NCI-H748 (cell line): ENCODE results near the gene SELENOV.

Experiments
- DNase-seq: peaks from one replicate; lab custom pipeline; 2025; ENCODE audit not compliant: unreplicated experiment; lab: John Stamatoyannopoulos, UW

SELENOV gene

GRCh38 chr19:39518975-39519374 lies 4.0 kb downstream of the SELENOV start:
- DNase-seq: no peak

- no peak for DNase-seq
These were observed 5.9 kb downstream of the SELENOV start for GRCh38 chr19:39520541-39521484.

DNA sequence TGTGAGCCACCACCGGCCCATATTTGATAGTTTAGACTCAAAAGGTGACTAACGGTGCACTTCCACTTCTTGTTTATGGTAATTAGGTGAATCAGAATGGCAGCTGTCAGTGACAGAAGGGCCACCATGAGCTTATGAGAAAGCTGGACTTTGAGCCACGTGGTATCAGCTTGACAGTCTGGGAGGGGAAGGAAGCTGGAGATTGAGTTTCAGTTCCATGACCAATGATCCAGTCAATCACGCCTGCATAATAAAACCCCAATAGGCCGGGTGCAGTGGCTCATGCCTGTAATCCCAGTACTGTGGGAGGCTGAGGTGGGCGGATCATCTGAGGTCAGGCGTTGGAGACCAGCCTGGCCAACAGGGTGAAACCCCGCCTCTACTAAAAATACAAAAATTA lies 9.6 kb downstream of the SELENOV start:
- DNase-seq: no peak

DNA sequence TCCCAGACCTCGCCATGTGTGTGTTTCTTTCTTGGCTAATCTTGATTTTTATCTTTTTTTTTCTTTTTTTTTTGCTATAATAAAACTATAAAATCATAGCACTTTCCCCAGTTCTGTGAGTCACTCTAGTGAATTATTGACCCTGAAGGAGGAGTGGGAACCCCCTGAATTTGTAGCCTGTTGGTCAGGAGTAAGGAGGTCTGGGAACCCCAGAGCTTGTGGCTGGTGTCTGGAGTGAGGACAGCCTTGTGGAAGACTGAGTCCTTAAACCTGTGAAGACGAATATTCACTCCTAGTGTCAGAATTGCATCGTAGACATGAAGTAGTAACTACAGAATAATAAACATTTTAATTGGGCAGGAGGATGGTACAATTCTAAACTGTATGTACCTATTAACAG lies 10.3 kb downstream of the SELENOV start:
- DNase-seq: no peak

DNA sequence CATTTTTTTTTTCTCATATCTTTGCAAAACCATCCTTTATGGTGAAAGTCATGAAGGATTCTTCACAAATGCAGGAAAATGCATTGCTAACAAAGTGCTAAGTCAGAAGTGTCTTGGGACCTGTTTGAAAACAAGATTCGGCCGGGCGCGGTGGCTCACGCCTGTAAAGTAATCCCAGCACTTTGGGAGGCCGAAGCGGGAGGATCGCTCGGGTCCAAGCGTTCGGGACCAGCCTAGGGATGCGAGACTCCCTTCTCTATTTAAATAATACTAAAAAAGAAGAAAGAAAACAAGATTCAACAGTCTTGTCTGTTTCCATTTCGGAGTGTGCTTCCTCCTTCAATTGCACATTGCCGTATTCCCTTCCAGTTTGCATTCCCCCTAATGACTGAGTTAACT lies 16.9 kb downstream of the SELENOV start:
- no peak for DNase-seq

DNA sequence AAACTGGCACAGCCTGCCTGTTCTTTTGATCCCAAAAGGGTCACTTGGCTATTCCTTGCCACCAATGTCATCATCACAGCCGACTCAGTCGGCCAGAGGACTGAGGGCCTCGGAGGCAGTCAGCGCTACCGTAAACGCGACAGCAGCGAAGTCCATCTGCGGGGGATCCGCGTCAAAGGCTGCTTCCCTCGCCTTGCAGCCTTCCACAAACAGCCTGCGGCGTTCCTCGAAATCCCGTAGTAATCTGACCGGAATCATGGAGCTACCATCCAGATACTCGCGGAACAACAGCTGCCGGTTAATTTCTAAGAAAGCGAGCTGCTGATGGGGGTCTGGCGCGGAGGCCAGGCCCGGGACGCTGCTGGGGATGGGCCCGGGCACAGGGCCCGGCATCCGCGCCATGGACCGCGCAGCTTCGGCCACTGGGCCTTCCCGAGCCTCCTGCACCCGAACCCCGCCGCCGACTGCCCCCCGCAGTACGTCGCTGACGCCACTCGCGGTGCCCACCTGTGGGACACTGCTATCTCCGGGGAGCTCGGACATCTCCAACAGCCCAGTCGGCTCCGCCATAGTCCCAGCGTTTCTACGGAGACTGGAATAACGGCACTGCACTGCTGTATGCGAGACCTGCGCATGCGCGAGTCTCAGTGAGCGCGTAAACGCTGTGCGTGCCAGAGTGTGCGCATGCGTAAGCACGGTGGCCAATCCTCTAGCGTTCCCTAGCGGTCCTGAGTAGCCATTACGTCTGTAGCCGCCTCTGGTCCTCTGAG lies 17.5 kb downstream of the SELENOV start, which contains the start of gene EID2B:
TSS of gene EID2B (minus strand) at position 620 of the 770 bp plus-strand sequence. CDS start at position 570, 50 bp downstream.
- DNase-seq: peak; percentile 98

DNA sequence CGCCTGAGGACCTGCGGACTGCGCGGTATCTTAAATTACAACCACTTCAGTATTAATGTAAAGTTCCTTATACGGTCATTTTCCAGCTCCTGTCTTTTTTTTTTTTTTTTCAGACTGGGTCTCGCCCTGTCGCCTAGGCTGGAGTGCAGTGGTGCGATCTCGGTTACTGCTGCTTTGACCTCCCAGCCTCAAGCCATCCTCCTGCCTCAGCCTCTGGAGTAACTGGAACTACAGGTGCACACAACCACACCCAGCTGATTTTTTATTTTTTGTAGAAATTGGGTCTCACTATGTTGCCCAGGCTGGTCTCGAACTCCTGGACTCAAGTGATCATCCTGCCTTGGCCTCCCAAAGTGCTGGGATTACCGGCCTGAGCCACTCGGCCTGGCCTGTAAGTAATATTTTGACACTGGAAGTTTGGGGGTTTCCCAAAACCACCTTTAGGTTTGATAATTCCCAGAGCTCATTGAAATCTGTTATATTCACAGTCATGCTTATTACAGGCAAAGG lies 18.1 kb downstream of the SELENOV start:
- no peak for DNase-seq

DNA sequence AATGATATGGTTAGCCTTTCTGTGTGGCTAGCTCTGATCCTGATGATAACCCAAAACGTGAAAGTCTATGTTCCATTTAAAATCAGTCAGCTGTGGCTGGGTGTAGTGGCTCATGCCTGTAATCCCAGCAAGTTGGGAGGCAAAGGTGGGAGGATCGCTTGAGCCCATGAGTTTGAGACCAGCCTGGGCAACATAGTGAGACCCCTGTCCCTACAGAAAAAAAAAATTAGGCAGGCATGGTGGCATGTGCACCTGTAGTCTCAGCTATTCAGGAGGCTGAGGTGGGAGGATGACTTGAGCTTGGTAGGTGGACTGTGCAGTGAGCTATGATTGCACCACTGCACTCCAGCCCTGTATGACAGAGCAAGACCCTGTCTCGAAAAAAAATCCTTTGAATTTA lies 18.9 kb downstream of the SELENOV start:
- no peak for DNase-seq

DNA sequence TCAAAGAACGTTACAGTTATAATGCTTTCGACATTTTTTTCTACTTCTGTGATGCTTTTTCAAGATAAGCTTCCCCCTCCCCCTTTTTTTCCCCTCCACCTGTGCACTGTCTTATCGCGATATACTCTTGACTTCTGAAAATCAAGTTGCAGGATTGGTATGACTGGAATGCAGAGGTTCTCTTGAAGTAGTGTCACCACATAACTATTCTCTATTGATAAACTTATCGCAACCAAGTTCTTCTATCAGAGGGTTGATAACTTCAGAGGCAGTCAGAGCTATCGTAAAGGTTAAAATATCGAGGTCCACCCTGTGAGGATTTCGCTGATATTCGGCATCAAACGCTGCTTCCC lies 24.2 kb downstream of the SELENOV start:
- DNase-seq: no peak

- peak; percentile 97 for DNase-seq
These were observed 24.8 kb downstream of the SELENOV start, which contains the start of gene EID2 for GRCh38 chr19:39539518-39540332. TSS of gene EID2 (minus strand) at chr19:39540161. CDS start at chr19:39540079, 82 bp downstream.

DNA sequence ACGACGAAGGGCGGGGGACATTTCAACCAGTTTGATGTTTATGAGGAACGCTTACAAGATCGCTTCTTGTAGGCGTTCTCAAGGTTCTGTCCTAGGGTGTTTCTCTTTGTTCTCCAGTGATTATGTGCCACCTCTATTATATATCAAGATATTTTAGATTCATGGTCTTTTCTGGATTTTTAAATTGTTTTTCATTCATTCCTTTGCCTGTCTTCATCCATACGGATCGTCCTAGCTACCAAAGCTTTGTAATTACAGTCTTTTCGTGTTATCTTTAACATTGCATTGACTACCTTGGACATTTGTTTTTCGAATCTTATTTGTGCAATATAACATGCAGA lies 25.4 kb downstream of the SELENOV start:
- DNase-seq: no peak

- peak; percentile 14 for DNase-seq
These were observed 27.3 kb downstream of the SELENOV start for GRCh38 chr19:39542206-39542605.

- DNase-seq: no peak
These were observed 28.5 kb downstream of the SELENOV start for GRCh38 chr19:39543477-39543857.

DNA sequence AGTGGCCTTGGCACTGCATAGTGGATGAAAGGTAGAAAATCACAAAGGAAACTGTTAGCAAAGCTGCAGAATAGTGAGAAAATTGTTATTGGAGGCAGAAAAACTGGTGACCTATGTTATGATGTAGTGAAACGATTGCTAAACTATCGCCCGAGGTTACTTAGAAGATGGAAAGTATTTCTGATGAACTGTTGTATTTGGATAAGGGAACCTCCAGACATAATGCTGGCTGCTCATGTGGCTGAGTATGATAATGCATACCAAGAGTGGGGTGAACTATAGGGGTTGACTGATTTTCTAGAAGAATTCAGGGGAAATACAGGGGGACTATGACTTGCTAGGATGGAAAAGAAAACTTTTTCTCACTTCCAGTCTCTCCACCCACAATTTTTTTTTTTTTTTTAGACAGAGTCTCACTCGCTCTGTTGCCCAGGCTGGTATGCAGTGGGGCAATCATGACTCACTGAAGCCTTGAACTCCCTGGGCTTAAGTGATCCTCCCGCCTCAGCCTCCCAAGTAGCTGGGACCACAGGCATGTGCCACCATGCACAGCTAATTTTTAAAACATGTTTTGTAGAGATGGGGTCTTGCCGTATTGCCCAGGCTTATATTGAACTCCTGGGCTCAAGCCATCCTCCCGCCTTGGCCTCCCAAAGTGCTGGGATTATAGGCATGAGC lies 29.4 kb downstream of the SELENOV start:
- no peak for DNase-seq

DNA sequence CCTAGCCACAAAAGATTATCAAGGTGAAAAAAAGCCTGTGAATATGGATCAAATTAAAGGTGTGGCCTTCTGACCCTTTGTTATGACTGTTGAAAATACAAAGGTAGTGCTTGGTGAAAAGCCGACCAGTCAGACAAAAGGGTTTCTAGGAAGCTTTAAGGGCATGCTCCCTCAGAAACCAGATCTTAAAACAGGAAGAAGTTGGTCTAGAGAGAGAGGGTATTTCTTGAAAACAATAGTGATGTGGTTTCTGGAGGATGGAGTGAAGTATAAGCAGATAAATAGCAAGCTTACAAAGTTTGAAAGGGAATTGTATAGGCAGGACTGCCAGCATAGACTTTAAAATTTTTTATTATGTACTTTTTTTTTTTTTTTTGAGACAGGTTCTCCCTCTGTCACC lies 30.0 kb downstream of the SELENOV start:
- no peak for DNase-seq

- peak; percentile 84 for DNase-seq
These were observed 31.7 kb downstream of the SELENOV start for GRCh38 chr19:39546599-39546998.

GRCh38 chr19:39550197-39550596 lies 35.3 kb downstream of the SELENOV start:
- DNase-seq: no peak

GRCh38 chr19:39553082-39553652 lies 38.2 kb downstream of the SELENOV start:
- DNase-seq: no peak

DNA sequence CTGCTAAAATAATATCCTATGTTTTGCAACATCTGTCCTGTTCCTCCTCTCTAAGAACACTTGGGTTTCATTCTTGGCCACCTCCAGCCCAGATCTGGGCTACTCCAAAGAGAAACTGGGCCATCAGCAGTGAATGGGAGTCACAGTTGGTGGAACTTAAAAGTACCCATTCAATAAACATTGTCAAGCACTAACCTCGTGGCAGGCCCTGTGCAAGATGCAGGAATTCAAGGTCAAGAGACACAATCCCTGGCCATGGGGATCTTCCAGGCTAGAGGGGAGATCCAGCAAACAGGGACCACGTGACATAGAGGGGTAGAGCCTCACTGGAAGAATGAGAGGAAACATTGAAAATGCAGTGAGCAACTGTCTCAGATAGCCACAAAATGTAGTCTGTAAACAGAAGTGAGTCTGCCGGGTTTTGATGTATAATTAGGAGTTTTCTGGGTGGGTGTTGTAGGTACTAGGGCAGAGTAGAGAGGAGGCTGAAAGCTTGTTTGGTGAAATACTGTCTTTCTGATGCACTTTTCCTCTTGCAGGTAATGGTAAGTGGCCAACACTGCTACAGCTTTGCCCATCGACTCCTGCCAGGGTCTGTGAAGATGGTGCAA lies 39.9 kb downstream of the SELENOV start:
- DNase-seq: no peak

DNA sequence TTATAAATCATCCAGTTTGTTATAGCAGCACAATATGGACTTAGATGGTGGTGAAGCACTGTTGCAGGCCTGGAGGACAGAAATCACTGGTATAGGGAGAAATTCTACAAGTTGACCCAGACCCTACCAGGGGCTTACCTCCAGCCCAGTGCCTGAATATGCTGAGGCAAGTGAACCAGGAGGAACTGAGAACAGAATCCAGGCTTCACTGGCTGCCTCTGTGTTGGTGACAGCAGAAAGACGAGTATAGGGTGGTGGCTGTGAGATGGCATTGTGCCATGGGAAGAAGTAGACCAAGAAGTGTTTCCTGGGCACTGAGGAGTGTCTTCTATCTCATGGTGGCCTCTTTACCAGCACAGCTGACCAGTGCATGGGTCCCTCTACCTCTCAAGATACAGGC lies 40.9 kb downstream of the SELENOV start:
- DNase-seq: no peak
